Inflammatory macrophage treated with lipopolysaccharide for 1 hour (primary cell): Measurements from ENCODE around the gene BANP.
"Not testable (repeated sequence)": the region's sequence is repeated elsewhere in the genome, so short reads cannot be mapped to it uniquely, and the experiment has no call there.

ENCODE experiments used
- DNase-seq, 2 donors: peaks; one replicate each; pipeline ENCODE4 v3.0.0-alpha.2; 2020 to 2022

BANP gene

DNA sequence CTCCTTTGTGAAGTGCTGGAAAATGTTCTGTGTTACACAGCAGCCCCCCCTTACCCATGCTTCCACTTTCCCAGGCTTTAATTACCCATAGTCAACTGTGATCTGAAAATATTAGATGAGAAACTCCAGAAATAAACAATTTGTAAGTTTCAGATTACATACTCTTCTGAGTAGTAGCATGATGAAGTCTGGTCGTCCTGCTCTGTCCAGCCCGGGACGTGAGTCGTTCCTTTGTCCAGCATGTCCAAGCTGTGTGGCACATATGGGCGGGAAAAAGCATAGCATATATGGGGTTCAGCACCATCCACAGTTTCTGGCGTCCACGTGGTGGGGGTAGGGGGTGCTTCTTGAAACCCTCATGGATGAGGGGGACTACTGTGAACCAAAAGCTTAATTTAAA lies 83.5 kb downstream of the BANP start:
- no peak for DNase-seq

DNA sequence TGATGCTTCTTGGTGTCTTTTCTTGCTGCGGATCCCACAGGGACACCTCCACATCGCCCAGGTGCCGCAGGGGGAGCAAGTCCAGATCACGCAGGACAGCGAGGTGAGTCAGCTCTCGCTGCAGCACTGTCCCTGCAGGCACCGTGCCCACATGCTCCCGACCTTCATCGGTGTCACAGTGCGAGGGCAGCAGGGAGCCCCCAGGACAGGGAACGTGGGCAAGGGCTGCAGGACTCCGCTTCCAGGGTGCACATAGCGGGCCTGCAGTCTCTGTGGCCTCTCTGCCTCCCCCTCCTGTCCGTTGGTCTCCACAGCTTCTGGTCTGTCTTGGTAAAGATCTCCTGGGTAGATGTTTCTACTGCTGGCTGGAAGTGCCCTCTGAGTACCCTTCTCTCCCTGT lies 84.1 kb downstream of the BANP start:
- DNase-seq: no peak

DNA sequence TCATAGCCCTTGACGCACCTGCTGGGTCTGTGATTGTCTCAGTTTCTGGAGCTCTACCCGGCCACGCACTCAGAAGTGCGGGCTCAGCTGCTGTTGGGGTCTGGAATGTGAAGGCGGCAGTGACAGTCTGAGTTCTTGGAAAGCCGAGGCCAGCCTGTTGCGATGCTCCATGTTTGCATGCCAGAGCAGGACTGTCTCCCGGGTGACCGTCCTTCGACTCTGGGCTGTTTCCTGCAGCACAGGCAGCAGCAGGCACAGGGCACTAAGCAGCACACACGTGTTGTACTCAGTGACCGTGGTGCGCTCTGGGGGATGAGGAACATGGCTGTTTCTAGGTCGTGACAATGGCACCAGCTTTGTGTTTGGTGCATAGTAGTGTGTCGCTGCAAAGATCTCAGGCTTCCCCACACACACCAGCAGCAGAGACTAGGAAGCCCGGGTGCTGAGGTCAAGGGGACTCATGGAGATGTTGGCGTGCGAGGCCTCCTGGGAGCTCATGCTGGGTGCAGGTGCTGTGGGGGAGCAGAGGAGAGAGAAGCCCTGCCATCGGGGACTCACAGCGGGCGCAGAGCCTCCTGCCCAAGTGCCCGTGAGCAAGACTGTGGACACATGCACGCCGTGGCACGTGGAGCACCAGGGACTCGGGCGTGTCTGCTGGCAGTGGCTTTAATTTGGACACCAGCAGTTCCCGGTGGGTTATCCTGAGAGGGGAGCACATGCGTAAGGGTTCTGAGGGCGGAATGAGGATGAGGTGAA lies 84.8 kb downstream of the BANP start:
- DNase-seq: not testable (repeated sequence)

DNA sequence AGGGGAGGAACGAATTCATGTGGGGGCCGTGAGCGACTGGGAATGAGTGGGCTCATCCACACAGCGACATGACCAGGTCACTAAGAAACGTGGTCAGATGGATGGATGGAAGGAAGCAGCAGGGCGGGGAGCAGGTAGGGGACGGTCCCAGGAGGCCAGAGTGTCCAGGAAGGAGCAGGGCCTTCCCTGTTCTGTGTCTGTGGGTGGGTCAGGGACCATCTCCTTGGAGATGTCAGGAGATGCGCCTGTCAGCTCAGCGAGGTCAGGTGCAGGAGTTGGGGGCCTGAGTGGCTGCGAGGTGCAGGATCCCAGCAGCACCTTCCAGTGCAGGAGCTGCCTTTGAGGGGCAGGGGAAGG lies 85.4 kb downstream of the BANP start:
- not testable (repeated sequence) for DNase-seq

DNA sequence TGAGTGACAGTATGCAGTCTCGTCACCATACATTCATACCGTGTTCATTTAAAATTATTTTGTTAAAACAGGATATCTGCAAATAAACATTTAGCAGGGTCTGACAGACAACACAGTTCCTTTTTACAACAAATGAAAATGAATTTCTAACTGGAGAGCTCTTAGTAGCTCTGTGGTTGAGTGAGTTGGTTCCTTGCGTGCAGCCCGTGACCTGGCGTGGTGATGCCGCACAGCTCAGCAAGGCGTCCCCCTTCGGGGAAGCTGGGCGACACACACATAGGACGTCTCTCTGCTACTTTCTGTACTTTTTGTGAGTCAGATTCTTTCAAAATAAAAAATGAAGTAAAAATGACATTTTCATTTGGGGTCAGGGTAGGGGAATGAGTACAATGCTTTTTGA lies 86.1 kb downstream of the BANP start:
- not testable (repeated sequence) for DNase-seq

DNA sequence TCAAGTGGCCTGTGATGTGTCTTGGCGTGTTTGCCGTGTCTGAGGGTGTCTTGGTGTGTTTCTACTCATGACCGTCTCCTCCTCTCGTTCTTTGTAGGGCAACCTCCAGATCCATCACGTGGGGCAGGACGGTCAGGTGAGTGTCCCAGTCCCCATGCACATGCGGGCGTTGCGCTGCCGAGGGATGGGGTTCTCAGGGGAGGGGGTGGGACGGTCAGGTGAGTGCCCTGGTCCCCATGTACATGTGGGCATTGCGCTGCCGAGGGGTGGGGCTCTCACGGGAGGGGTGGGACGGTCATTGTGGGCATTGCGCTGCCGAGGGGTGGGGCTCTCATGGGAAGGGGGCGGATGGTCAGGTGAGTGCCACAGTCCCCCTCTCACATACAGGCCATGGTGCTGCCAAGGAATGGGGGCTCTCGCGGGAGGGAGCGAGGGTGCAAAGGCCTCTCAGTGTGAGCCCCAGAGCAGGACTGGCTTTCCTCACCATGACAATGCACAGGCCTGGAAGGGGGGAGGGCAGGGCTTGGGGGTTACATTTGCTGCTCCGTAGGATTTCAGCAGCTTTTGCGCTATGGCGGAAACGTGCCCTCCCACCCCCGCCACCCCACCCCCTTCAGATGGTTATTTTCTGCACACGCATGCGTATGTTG lies 86.8 kb downstream of the BANP start:
- DNase-seq: not testable (repeated sequence)

DNA sequence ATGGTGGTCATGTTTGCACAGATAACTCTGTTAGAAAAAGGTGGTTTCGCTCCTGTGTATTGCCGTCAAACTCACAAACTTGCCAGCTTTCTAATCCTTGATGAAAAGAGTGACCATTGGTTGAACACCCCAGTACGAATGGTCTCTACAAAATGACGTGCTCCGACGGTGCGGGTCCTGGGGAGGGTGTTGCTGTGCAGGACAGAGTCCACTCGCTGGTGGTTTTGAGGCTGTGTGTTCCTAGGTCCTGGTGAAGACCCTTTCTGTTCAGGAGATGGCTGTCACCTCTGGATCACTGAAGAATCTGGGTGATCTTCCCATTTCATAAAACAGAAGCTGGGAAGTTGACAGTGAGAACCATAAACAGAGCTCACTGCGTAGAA lies 87.3 kb downstream of the BANP start:
- DNase-seq: not testable (repeated sequence)

DNA sequence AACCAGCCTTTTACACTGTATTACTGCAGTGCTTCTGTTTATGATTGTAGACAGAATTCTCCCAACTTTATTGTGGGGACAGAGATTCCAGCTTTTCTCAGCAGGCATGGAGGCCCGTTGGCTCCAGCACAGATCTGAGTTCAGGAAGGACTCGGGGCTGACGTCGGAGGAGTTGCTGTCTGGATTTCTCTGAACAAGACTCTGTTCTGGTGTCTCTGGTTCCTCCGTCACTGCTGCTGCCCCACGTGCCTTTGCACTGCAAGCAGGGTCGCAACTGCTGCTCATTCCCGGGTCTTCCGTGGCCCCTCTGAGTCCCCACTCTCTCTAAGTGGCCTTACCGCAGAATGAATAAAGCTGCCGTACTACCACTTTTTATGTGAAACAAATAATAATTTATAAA lies 88.4 kb downstream of the BANP start:
- DNase-seq: no peak

DNA sequence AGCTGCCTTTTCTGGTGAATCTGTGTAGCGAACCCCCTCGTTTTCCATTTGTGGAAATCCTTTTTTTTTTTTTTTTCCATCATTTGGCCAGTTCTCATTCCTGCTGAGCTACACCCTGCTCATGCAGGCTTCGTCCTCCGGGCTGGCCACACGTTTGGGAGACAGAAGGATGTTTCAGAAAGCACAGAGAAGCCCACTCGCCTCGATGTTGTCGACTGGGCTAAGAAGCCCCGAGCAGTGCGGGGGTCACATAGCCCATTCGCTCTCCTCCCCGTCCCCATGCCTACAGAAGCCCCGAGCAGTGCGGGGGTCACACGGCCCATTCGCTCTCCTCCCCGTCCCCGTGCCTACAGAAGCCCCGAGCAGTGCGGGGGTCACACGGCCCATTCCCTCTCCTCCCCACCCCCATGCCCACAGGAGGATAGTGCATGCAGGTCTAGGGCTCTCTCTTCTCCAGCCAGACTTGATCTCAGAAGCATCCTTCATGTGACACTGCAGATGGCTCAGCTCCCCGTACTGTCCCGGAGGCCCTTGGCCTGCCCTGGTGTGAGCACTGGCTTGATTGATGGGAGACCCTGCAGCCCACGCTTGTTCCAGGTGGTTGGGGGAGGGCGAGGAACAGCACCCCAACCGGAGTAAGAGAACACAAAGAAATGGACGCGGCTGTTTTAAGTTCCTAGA lies 89.1 kb downstream of the BANP start:
- not testable (repeated sequence) for DNase-seq

DNA sequence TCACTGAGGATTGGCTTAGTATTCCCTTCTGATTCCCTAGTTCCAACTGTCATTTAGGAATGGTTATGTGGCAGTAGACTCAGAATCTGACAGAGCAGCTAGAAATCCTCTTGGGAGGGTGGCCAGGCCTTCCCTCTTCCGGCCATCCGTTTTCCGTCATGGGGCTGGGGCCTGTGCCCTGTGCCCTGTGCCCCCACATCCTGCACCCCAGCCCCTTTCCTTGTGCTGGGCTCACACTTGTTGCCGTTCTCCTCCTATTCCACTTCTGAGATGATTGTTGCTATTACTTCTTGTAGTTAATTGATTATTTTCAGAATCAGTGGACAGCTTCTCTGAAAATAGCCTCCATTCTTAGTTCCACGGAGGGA lies 89.6 kb downstream of the BANP start:
- DNase-seq: not testable (repeated sequence)

DNA sequence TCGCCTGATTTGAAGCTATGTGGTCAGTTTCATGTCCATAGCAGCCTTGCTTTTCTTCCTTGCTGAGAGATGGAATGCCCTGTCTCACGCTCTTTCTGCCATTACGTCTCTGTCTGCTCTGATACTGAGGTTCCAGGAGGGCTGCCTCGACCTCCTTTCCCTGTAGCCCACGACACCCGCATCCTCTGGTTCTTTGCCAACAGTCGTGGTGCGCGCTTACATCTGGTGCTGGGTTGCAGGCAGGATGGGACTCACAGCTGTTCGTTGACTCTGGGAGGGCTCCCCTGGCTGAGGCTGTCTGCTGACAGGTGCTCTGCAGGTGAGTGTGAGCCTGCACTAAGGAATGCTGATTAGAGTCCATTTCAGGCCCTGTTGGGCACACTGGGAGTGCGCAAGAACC lies 90.3 kb downstream of the BANP start:
- DNase-seq: not testable (repeated sequence)

DNA sequence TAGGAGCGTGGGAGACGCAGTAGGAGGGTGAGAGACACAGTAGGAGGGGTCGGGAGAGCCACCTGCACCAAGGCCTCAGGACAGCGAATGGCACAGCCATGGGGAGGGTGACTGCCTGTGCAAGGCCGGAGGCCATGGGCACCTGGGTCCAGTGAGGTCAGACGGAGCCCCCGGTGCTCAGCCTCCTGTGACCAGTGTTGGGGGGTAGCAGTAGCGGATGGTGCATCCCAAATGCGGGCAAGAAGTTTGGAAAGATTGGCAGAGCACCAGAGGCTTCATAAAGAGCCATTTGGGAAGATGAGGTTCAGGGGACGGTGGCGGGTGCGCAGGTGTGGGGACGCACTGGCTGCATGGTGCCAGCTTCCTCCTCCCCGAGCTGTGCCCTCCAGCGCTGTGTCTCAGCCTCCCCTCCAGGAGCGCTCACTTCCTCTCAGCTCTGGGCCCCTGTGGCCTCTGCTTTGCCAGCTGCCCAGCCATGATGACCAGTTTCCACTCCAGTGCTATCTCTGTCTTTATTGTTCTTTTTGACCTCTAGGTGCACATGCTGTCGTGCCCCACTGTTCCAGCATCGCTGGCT lies 90.8 kb downstream of the BANP start:
- not testable (repeated sequence) for DNase-seq

DNA sequence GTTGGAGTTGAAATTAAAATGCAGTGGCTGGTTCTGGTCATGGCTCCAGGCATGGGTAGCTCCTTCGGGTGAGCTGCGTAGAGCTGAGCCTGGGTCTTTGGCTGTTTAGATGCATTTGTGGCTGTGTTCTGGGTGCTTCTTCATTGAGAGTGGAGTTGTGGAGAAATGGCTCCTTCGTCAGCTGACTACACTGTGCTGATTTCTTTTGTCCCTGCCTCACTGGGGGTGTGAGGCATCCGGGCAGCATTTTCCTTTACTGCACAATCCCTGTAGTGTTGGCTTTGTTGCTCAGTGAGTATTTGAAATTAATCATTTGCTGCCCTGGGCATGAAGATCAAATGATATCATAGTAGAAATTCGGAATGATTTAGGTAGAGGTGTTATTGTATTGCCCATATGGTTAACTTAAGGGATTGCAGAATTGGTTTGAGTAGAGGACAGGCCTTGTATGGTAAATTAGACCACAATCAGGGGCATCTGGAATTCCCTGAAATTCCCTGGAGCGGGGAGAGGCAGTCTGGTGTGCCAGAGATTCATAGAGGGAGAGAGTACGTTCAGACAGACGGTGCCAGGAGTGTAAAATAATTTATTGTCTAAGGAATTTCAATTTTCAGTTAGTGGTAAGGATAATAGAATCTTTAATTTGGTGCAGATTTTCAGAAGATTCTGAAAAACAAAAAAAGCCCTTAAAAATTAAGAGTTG lies 92.1 kb downstream of the BANP start:
- not testable (repeated sequence) for DNase-seq

DNA sequence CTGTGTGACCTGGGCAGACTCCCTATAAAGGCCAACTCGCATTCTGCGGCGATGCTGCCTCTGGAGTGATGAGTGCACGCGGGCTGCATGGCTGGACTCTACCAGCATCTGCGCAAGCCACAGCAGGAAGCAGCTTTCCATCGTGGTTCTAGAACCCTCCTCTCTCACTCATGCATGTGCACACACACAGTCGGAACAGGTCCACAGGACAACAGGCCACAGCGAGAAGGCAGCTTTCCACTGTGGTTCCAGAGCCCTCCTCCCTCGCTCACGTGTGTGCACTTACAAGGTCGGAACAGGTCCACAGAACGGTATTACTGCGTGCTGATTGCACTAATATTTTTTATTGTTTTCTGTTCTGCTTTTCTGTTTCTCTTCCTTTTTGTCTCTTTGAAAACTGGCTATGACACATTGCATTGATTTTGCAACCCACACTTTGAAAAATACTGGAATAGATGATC lies 92.9 kb downstream of the BANP start:
- DNase-seq: peak; percentile 64 to 67

DNA sequence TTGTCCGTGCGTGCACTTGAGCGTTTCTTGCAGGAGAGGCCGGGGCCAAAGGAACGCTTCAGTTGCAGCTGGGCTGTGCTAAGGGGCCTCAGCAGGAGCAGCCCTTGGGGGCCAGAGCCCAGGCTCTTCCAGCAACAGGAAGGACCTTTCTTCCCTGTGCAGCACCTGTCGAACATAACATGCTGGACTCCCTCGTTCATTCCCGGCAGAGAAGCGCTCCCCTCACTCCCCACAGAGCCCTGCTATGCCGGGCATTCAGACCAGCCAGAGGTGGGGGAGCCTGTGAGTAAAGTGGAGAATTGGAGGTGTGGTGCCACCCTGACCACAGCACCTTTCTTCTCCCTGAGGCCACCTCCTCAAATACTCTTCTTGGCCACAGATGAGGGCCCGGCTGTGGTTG lies 94.1 kb downstream of the BANP start:
- DNase-seq: not testable (repeated sequence)

DNA sequence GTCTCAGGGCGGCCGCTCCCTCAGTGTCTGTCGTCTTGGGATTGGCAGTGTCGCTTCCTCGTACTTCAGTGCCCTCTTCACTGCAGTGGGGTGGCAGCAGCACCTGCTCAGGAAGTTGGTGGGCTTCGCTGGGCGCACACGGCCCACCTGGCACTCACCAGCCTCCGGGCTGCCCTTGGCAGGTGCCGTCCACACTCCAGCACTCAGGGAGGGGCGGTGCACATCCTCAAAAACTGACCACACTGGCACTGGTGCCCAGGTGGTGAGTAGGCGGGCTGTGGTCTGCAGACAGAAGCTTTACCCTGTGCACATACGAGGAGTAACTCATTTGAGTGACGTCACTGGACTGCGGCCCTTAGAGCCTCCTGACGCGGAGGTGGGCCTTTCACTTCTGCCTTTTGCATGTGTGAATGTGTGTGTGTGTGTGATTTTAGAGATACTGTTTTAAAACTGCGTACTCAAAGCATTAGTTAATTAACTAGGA lies 94.6 kb downstream of the BANP start:
- peak; percentile 63 to 89 for DNase-seq

DNA sequence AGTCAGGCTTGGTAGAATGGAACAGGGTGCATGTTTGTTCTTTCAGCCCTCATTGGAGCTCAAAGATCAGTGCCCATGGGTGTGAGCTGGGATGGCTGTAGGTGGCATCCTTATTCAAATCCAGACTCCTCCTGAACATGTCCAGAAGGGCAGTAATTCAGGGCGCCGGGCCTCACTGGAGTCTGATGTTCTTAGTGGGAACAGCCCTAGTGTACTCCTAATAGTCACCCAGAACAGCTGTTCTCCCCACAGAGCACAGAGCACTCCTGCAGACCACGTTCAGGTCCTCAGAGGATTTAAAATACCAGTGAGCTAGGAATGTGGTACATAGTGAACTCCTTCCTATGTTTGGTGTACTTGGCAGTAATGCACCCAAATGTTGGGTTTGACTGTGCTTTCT lies 96.2 kb downstream of the BANP start:
- DNase-seq: no peak

DNA sequence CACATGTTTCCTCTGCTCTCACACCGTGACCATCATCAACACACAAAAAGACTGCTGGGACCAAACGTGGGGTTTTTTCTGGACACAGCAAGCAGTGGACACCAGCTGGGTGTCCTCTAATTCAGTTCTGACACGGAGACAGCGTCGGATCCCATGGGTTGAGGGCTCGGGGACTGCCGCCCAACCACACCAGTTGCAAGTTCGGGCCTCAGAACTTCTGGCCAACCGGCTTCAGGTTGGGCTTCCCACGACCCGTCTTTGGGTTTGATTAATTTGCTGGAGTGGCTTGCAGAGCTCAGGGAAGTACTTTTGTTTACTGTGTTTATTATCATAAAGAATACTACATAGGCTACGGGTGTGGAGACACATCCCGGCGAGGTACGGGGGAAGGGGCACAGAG lies 97.8 kb downstream of the BANP start:
- no peak for DNase-seq

DNA sequence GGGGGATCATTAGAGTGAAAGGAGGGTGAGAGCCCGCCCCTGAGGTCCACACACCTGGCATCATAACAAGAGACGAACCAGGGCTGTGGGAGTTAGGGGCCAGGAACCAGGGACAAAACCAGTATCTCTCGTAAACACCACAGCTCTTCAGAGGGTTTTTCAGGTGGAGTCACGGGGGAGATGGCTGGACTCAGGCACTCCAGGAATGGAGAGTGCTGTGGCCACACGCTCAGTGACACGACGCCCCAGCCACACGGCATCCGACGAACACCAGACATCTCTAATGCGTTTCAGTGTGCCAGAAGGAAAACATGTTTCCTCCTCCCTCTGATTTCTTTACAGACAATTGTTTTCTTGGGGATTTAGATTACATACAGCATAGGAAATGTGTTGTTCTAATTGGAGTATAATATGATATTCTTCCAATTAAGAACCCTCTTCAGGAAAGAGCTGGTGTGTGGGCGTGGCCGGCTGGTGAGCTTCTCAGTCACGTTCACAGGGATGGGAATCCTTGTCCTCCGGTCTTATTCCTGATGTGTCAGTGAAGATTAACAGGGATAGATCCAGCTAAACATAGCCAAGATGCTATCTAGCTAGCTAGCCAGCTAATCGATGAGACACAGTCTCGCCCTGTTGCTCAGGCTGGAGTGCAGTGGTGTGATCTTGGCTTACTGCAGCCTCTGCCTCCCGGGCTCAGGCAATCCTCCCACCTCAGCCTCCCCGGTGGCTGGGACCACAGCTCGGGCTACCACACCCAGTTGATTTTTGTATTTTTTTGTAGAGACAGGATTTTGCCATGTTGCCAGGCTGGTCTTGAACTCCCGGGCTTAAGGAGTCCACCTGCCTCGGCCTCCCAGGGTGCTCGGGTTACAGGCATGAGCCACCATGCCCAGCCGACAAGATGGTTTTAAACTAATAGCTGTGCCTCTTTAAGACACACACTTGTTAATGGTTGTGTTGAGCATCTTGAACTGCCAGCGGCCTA lies 98.6 kb downstream of the BANP start:
- no peak for DNase-seq

DNA sequence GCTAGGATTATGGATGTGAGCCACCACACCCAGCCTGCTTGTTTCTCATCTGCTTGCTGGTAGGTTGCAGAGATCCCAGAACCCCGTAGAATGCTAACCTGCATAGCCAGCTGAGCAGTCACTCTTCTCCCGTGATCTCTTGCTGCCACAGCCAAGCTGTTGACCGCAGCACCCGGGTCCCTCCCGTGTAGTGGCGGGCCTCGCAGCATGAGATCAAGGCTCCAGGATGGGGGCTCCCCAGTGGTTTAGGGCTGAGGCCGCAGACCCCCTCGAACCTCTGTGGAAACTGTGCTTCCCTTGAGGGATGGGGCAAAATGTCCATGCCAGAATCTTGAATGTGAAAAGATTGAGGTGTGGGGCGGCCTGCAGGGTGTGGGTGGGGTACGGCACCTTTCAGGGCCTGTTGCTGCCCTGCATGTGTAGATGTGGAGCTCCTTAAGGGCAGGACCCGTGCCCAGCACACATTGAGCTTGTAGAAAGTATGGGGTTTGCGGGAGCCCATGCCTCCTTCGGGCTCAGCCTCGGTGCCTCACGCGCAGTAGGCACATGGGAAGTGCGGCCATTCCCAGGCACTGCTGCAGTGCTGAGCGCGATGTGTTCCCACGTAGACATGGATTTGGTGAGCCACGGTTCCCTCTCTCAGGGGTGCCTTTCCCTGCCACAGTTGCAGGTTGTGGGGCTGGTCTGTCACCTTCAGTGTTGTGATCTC lies 99.9 kb downstream of the BANP start:
- no peak for DNase-seq

DNA sequence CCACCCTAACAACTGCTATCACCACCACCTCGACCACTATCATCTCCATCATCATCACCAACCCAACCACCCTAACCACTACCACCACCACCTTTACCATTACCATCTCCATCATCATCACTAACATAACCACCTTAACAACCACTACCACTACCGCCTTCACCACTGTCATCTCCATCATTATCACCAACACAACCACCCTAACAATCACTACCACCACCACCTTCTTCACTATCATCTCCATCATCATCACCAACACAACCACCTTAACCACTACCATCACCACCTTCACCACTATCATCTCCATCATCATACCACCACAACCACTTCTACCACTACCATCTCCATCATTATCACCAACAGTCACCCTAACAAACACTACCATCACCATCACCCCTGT lies 101.4 kb downstream of the BANP start:
- DNase-seq: no peak
